Amniotic epithelial cell (primary cell): Measurements from ENCODE around the gene SGSM1.
"Not testable (repeated sequence)": the region's sequence is repeated elsewhere in the genome, so short reads cannot be mapped to it uniquely, and the experiment has no call there.

ENCODE experiments used
- DNase-seq: peaks from one replicate; pipeline ENCODE4 v3.0.0-alpha.2; 2010; ENCODE audit warnings: low read depth

SGSM1 gene

GRCh38 chr22:24837517-24837916 lies 31.5 kb downstream of the SGSM1 start:
- DNase-seq: not testable (repeated sequence)

DNA sequence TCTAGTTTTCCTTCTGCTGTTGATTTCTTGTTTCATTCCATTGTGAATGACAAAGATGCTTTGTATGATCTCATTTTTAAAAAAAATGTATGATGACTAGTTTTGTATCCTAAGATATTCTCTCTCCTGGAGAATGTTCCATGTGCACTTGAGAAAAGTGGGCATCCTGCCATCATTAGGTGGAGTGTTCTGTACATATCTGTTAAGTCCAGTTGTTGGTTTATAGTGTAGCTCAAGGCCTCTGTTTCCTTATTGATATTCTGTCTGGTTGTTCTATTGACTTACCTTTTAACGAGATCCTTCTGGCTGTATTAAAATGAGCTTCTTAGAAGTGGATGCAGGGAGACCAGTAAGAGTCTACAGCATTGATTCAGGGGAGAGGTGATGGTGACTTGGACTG lies 35.2 kb downstream of the SGSM1 start:
- DNase-seq: peak; percentile 15

- DNase-seq: no peak
Observed at GRCh38 chr22:24843048-24843447, 37.0 kb downstream of the SGSM1 start.

DNA sequence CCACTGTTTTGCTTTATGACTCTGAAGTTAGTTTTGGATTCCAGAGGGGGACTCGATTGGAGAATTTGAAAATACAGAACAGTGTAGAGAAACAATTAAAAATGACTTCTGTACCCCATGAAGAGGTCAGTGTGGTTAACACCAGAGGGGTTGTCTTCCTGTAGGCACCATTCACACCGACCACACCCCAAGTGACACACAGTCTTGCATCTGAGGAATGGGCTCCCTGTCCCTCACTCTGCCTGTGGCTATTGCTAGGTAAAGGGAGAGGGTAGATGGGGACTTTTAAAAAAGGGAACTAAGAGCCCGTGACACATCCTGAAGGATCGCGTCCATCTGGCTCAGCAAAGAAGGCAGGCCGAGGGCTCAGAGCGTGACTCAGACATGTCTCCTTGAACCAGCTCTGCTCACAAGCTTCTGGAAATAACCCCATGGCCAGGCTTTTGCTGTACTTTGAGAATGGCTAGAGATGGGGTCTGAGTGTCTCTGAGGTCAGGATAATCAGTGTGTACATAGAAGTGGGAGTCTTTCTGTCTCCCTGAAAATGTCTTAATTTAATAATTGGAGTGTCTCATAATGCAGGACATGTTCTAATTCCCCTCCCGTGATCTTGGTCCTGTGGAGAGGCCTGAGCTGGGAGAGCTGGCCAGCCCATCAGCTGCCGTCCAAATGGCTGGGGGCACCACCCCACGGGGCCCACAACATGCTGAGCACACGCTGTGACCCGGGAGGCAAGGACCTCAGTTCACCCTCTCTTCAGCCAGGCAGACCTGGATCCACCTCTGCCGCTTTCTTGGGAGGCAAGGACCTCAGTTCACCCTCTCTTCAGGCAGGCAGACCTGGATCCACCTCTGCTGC lies 39.3 kb downstream of the SGSM1 start:
- DNase-seq: peak; percentile 9

GRCh38 chr22:24847490-24847889 lies 41.5 kb downstream of the SGSM1 start:
- no peak for DNase-seq

DNA sequence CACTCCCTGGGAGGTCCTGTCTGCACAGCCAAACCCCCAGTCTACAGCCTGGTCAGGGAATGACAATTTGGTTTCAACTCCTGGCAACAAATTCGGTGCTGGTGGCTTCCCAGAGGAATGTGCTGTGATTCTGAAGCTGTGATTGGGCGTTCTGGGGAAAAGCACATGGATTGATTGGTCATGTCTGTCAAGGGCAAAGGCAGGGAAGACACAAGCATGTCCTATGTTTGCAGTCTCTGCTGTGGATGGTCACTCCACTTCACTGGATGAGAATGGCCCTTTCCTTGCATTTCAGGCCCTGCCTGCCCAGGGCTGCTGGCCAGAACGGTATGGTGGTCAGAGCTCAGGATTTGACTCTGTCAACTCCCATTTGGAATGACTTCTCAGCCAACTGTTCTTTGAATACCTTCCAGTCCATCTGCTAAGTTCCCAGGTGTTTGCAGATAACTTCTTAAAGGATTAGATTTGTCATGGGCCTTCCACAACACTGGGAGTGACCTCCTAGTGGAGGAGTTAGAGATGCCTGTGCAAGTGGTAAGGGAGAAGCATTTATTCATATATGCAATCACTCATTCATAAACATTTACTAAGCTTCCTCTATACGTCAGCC lies 42.7 kb downstream of the SGSM1 start:
- no peak for DNase-seq

DNA sequence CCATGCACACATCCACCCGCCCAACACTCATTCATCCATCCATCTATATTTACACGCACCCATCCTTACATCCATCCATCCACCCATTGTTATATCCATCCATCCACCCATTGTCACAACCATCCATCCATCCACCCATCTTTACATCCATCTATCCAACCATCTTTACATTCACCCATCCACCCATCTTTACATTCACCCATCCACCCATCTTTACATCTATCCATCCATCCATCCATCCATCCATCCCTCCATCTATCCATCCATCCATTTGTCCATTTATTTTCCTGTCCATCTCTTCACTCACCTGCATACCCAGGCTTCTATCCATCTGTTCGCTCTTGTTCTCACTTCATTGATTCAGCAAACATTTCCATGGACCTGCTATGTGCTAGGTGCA lies 49.8 kb downstream of the SGSM1 start:
- DNase-seq: no peak

GRCh38 chr22:24857576-24857975 lies 51.6 kb downstream of the SGSM1 start:
- no peak for DNase-seq

- no peak for DNase-seq
Observed at GRCh38 chr22:24859587-24859986, 53.6 kb downstream of the SGSM1 start.

- DNase-seq: no peak
Observed at GRCh38 chr22:24865508-24865907, 59.5 kb downstream of the SGSM1 start.

DNA sequence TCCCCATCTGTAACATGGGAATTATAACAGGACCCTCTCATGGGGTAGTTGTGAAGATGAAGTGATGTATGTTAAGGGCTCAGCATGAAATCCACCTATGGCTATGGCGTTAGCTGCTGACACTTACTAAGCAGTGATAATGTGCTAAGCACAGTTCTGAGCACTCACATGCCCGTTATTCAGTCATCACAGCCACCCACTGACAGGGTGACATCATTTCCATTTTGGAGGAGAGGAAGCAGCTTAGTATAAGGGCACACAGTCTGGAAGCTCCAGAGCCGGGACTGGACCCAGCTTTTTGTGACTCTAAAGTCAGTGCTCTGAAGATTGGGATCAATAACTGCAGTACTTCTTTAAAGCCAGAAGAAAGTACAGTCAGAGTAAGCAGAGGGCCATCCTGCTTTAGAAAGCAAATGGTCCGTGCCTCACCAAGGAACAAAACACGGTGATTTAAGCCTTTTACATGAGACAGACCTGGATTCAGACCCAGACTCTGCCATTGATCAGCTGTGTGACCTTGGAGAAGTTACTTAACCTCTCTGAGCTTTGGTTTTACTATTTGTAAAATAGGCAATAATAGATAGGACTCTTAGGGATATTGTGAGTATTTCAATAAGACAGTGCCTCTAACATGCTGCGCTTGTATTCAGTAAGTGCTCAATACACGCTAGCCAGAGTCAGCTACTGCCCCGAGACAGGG lies 61.5 kb downstream of the SGSM1 start:
- no peak for DNase-seq

DNA sequence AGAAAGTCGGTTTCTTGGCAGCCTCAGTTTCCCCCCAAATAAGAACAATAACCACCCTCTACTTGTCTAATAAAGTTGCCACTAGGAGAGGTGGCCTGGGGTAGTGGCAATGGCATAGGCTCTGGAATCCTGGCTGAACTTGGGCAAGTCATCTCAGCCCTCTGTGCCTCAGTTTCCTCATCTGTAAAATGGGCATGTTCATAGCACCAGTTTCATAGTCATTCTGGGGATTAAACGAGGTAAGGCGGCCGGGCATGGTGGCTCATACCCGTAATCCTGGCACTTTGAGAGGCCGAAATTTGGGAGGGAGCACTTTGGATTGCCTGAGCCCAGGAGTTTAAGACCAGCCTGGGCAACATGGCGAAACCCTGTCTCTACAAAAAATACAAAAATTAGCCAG lies 63.0 kb downstream of the SGSM1 start:
- no peak for DNase-seq

DNA sequence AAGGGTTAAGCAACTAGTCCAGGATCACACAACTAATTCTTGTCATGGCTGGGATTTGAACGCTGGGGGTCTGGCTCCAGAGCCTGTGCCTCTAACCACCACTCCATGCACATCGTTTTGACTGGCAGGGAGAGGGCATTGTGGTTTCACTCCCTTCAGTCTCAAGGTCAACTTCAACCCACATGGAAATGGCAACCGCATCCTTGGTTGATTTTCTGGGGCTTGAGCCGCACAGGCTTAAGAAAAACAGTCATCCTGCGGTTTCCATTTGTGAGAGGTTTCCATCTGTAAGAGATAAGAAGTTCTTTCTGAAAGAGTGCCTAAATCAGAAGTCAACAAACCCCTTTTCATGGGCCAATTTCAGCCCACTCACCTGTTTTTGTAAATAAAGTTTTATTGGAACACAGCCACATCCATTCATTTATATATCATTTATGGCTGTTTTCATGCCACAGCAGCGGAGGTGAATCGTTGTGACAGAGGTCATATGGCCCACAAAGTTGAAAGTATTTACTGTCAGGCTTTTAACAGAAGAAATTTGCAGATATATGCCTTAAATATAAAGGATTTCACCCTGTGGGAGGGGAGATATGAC lies 65.7 kb downstream of the SGSM1 start:
- peak; percentile 80 for DNase-seq

- peak; percentile 7 for DNase-seq
Observed at GRCh38 chr22:24873226-24873625, 67.2 kb downstream of the SGSM1 start.

DNA sequence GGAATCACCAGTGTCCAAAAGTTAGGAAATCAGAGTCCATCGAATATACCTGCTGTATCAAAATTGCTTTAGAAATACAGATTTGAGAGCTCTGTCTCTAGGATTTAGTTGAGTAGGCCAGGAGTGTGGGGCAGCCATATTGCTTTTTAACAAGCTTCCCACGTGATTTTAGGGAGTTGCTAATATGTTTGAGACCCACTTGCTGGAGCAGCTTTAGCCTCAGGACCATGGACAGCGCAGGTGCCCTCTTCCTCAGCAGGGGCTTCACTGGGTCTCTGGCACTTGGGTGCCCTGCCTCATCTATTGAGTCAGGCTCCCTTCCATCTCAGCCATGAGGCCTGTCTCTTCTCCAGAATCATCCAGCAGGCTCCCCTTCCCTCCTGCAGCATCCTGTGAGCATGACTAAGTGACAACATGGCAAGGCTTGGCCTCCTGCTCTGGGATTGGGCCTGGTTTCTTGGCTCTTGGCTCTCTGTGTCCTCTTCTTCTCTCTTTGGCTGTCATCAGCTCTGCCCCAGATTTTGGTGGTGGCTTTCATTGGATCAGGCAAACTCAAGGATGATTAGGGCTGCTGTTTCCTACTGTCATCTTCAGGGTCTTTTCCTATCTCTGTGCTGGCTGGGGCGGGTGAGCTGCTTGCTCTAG lies 70.0 kb downstream of the SGSM1 start:
- DNase-seq: peak; percentile 25

DNA sequence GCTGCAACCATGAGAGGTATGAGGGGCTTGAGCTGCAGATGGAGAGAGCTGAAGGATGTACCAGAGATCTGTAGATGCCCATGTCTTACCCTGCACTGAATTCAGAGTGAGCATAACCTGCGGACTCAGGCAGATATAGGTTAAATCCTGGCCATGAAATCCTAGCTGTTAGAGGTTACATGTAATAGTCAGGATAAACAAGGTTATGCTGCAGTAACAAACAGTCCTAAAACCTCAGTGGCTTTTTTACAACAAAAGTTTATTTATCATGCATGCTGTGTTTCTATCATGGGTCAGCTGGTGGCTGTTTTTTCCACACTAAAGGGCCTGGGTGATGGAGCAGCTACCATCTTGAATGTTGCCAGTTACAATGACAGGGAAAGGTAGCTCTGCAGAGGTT lies 70.7 kb downstream of the SGSM1 start:
- DNase-seq: no peak

DNA sequence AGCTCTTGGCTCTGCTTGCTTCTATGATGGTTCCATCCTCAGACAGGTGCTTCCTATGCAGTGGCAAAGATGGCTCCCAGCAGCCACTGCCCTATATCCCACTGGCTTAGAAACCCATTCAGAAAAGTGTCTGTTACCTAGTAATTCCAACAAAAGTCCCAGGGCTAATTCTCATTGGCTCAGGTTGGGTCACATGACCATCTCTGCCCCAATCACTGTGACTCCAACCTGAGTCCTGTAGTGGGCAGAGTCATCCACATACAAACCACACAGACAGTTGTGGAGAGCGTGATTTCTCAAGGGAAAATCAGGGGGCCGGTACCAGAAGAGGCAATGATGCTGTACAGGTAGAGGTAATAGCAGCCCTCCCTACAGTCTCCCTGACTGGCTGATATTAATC lies 73.0 kb downstream of the SGSM1 start:
- no peak for DNase-seq

DNA sequence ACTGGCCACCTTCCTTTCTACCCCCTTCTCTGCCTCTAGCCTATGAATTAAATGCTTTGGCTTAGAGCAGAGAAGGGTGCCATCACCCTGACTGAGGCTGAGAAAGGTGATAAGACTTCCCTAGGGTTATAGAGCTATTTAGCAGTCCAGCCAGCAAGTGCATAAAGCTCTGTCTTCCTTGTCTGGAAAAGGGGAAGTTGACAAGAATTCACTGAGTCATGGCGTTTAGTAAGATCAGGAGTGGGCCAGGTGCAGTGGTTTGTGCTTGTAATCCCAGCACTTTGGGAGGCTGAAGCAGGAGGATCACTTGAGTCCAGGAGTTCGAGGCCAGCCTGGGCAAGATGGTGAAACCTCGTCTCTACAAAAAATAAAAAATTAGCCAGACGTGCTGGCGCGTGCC lies 77.4 kb downstream of the SGSM1 start:
- no peak for DNase-seq

GRCh38 chr22:24887260-24887659 lies 81.2 kb downstream of the SGSM1 start:
- DNase-seq: no peak

DNA sequence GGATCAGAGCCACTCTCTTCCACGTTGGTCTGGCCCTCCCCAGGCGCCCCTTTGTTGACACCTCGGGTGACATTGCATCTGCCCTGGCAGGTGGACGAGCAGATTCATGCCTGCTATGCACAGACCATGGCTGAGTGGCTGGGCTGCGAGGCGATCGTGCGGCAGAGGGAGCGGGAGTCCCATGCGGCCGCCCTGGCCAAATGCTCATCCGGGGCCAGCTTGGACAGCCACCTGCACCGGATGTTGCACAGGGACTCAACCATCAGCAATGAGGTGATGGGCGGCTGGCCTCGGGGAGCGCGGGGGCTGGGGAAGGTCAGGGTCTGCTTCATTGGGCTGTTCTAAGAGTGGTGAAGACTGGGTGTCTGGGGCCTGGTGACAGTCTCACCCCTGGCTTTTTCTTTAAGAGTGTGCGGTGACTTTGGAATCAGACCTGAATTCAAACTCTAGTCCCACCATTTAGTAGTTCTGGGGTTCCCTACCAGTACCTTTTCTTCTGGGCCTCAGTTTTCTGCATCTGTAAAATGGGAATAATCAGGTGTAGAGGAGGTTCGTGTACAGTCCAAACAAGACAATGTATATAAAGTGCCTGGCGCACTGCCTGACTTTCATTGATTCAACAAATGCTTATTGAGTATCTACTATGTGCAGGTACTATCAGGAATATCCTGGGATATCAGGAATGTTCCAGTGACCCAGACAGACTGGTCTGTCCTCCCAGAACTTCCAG lies 87.5 kb downstream of the SGSM1 start:
- no peak for DNase-seq

GRCh38 chr22:24894220-24894975 lies 88.4 kb downstream of the SGSM1 start:
- DNase-seq: peak; percentile 97
